Dendritic cell treated with granulocyte-macrophage colony-stimulating factor and Interleukin-4, amounts not matched to agents 40 ng/mL and 50 ng/mL, for 4 days (primary cell): ENCODE data around the gene C15orf62.

Experiments used
- H3K27ac Mint-ChIP-seq: one replicate; pipeline ENCODE4 v1.8.0; 2022; ENCODE audit warnings: mild to moderate bottlenecking, mixed read lengths
- H3K27me3 Mint-ChIP-seq: one replicate; pipeline ENCODE4 v1.8.0; 2022; ENCODE audit warnings: mild to moderate bottlenecking, mixed read lengths
- H3K36me3 Mint-ChIP-seq: one replicate; pipeline ENCODE4 v1.8.0; 2022; ENCODE audit warnings: low read depth, mixed read lengths
- H3K4me1 Mint-ChIP-seq: one replicate; pipeline ENCODE4 v1.8.0; 2022; ENCODE audit warnings: low read depth, mixed read lengths
- H3K4me3 Mint-ChIP-seq: one replicate; pipeline ENCODE4 v1.8.0; 2022; ENCODE audit warnings: mild to moderate bottlenecking, moderate library complexity, mixed read lengths
- H3K9me3 Mint-ChIP-seq: one replicate; pipeline ENCODE4 v1.8.0; 2022; ENCODE audit warnings: mixed read lengths
- intact Hi-C: fragments of 100-400 bp; cut with micrococcal nuclease; formaldehyde crosslinking; loops from one replicate; pipeline ENCODE4 v1.15.0; 2022

C15orf62 gene

GRCh38 chr15:40776537-40777141 lies 6.9 kb downstream of the C15orf62 start:
- Mint-ChIP-seq H3K36me3 (peaks cover 87% of the 10 kb centered on the region), H3K27ac (peak overlapping the region; percentile 84), H3K9me3 (no peaks in the 10 kb centered on the region), H3K4me1 (peaks cover 16% of the 10 kb centered on the region), H3K27me3 (no peaks in the 10 kb centered on the region), H3K4me3 (peak overlapping the region; percentile 0)
- intact Hi-C loops: no loop called here

- intact Hi-C loops: loop anchor here (1.0 to 5.0 kb wide), 2 partner anchors 36 to 105 kb away; no protein-coding TSS in a partner anchor
- H3K4me1 Mint-ChIP-seq: peaks cover 9% of the 10 kb centered on the region
- H3K4me3 Mint-ChIP-seq: no peak overlapping the region
- no peaks in the 10 kb centered on the region for H3K27me3 Mint-ChIP-seq
- H3K9me3 Mint-ChIP-seq: no peaks in the 10 kb centered on the region
- H3K27ac Mint-ChIP-seq: no peak overlapping the region
- peaks cover 40% of the 10 kb centered on the region for H3K36me3 Mint-ChIP-seq
These were observed 12.9 kb downstream of the C15orf62 start for GRCh38 chr15:40782609-40783227.

- intact Hi-C loops: no loop called here
- Mint-ChIP-seq H3K9me3 (no peaks in the 10 kb centered on the region), H3K4me3 (no peak overlapping the region), H3K27me3 (no peaks in the 10 kb centered on the region), H3K36me3 (peaks cover 27% of the 10 kb centered on the region), H3K4me1 (peaks cover 28% of the 10 kb centered on the region), H3K27ac (no peak overlapping the region)
These were observed 15.4 kb downstream of the C15orf62 start for GRCh38 chr15:40785164-40785563.

- intact Hi-C loops: no loop called here
- Mint-ChIP-seq H3K4me1 (peaks cover 30% of the 10 kb centered on the region), H3K27ac (no peak overlapping the region), H3K9me3 (no peaks in the 10 kb centered on the region), H3K27me3 (no peaks in the 10 kb centered on the region), H3K4me3 (no peak overlapping the region), H3K36me3 (peaks cover 27% of the 10 kb centered on the region)
These were observed 16.0 kb downstream of the C15orf62 start for GRCh38 chr15:40785814-40786213.

- intact Hi-C loops: no loop called here
- Mint-ChIP-seq H3K4me3 (no peak overlapping the region), H3K36me3 (peaks cover 42% of the 10 kb centered on the region), H3K27ac (no peak overlapping the region), H3K4me1 (peaks cover 30% of the 10 kb centered on the region), H3K27me3 (no peaks in the 10 kb centered on the region), H3K9me3 (no peaks in the 10 kb centered on the region)
These were observed 17.6 kb downstream of the C15orf62 start for GRCh38 chr15:40787344-40787841.

GRCh38 chr15:40787991-40788390 lies 18.2 kb downstream of the C15orf62 start:
- peaks cover 48% of the 10 kb centered on the region for H3K36me3 Mint-ChIP-seq
- intact Hi-C loops: no loop called here
- no peaks in the 10 kb centered on the region for H3K9me3 Mint-ChIP-seq
- no peaks in the 10 kb centered on the region for H3K27me3 Mint-ChIP-seq
- peaks cover 30% of the 10 kb centered on the region for H3K4me1 Mint-ChIP-seq
- H3K4me3 Mint-ChIP-seq: no peak overlapping the region
- H3K27ac Mint-ChIP-seq: no peak overlapping the region

- Mint-ChIP-seq H3K27me3 (no peaks in the 10 kb centered on the region), H3K4me3 (no peak overlapping the region), H3K36me3 (peaks cover 47% of the 10 kb centered on the region), H3K4me1 (peaks cover 35% of the 10 kb centered on the region), H3K9me3 (no peaks in the 10 kb centered on the region), H3K27ac (peak overlapping the region; percentile 45)
- intact Hi-C loops: no loop called here
These were observed 19.3 kb downstream of the C15orf62 start for GRCh38 chr15:40789119-40789518.

GRCh38 chr15:40789999-40790398 lies 20.2 kb downstream of the C15orf62 start:
- Mint-ChIP-seq H3K36me3 (peaks cover 47% of the 10 kb centered on the region), H3K4me1 (peaks cover 38% of the 10 kb centered on the region), H3K9me3 (no peaks in the 10 kb centered on the region), H3K27me3 (no peaks in the 10 kb centered on the region), H3K27ac (no peak overlapping the region), H3K4me3 (no peak overlapping the region)
- intact Hi-C loops: no loop called here

- Mint-ChIP-seq H3K36me3 (peaks cover 47% of the 10 kb centered on the region), H3K4me1 (peaks cover 45% of the 10 kb centered on the region), H3K27me3 (no peaks in the 10 kb centered on the region), H3K27ac (no peak overlapping the region), H3K4me3 (no peak overlapping the region), H3K9me3 (no peaks in the 10 kb centered on the region)
- intact Hi-C loops: no loop called here
These were observed 20.9 kb downstream of the C15orf62 start for GRCh38 chr15:40790718-40791117.

- H3K4me3 Mint-ChIP-seq: no peak overlapping the region
- peaks cover 55% of the 10 kb centered on the region for H3K4me1 Mint-ChIP-seq
- no peak overlapping the region for H3K27ac Mint-ChIP-seq
- intact Hi-C loops: no loop called here
- H3K27me3 Mint-ChIP-seq: no peaks in the 10 kb centered on the region
- H3K9me3 Mint-ChIP-seq: no peaks in the 10 kb centered on the region
- H3K36me3 Mint-ChIP-seq: peaks cover 41% of the 10 kb centered on the region
These were observed 22.6 kb downstream of the C15orf62 start for GRCh38 chr15:40792394-40792793.

- H3K4me1 Mint-ChIP-seq: peaks cover 50% of the 10 kb centered on the region
- H3K27ac Mint-ChIP-seq: no peak overlapping the region
These were observed 23.6 kb downstream of the C15orf62 start for GRCh38 chr15:40793216-40793989.

GRCh38 chr15:40796041-40796440 lies 26.3 kb downstream of the C15orf62 start:
- H3K27me3 Mint-ChIP-seq: no peaks in the 10 kb centered on the region
- intact Hi-C loops: no loop called here
- no peak overlapping the region for H3K4me3 Mint-ChIP-seq
- H3K36me3 Mint-ChIP-seq: peaks cover 56% of the 10 kb centered on the region
- H3K27ac Mint-ChIP-seq: peak overlapping the region; percentile 83
- no peaks in the 10 kb centered on the region for H3K9me3 Mint-ChIP-seq
- peaks cover 39% of the 10 kb centered on the region for H3K4me1 Mint-ChIP-seq

More at GRCh38 chr15:40793216-40793989, 23.6 kb downstream of the C15orf62 start:
- no peak overlapping the region for H3K4me3 Mint-ChIP-seq
- intact Hi-C loops: no loop called here
- peaks cover 49% of the 10 kb centered on the region for H3K36me3 Mint-ChIP-seq
- H3K9me3 Mint-ChIP-seq: no peaks in the 10 kb centered on the region
- H3K27me3 Mint-ChIP-seq: no peaks in the 10 kb centered on the region

- Mint-ChIP-seq H3K4me3 (no peak overlapping the region), H3K9me3 (no peaks in the 10 kb centered on the region), H3K36me3 (peaks cover 56% of the 10 kb centered on the region), H3K27me3 (no peaks in the 10 kb centered on the region), H3K27ac (peak overlapping the region; percentile 83), H3K4me1 (peaks cover 42% of the 10 kb centered on the region)
- intact Hi-C loops: no loop called here
These were observed 26.7 kb downstream of the C15orf62 start for GRCh38 chr15:40796512-40796911.

GRCh38 chr15:40799523-40799922 lies 29.7 kb downstream of the C15orf62 start:
- Mint-ChIP-seq H3K27me3 (no peaks in the 10 kb centered on the region), H3K9me3 (no peaks in the 10 kb centered on the region), H3K4me3 (no peak overlapping the region), H3K4me1 (peaks cover 43% of the 10 kb centered on the region), H3K36me3 (peaks cover 63% of the 10 kb centered on the region), H3K27ac (no peak overlapping the region)
- intact Hi-C loops: no loop called here
